Measurements from ENCODE around the gene TANGO6.
A peak's percentile ranks its signal among the peaks of the same experiment; 100 is the strongest.

GRCh38 chr16:69130461-69130860 is 287.1 kb downstream of the TANGO6 start:
- TF ChIP-seq POLR2A (IDR thresholded peaks at IDR 0.05; ENCODE audit: low read depth, low read length) (peak; percentile 39; the same call in 1 of the 2 replicates), POLR2AphosphoS5 (IDR thresholded peaks at IDR 0.05; ENCODE audit: low read depth, low read length) (no peak; the same call in 1 of the 2 replicates)

Data from GM12892 (cell line).